ENCODE data around the gene NSDHL.
A peak's percentile ranks its signal among the peaks of the same experiment; 100 is the strongest.

GRCh38 chrX:152915541-152916241 lies 84.8 kb downstream of the NSDHL start:
- TF ChIP-seq CTCF (IDR thresholded peaks at IDR 0.05) (peak; percentile 58), ZFX (IDR thresholded peaks at IDR 0.05; ENCODE audit: borderline replicate concordance) (no peak)
